ENCODE measurements around the gene SH3PXD2A. TPM values are rescaled to one million over a fixed set of nuclear protein-coding genes. Genes with fewer than 3 reads are reported as not detected.

The SH3PXD2A gene
- total and polyA plus RNA-seq, 9 of the 15 experiments (the other 6 are each of a cell fraction or from before 2014, with no cell fraction given) = 0.41 to 9.3 (median 2.5) TPM

DNA sequence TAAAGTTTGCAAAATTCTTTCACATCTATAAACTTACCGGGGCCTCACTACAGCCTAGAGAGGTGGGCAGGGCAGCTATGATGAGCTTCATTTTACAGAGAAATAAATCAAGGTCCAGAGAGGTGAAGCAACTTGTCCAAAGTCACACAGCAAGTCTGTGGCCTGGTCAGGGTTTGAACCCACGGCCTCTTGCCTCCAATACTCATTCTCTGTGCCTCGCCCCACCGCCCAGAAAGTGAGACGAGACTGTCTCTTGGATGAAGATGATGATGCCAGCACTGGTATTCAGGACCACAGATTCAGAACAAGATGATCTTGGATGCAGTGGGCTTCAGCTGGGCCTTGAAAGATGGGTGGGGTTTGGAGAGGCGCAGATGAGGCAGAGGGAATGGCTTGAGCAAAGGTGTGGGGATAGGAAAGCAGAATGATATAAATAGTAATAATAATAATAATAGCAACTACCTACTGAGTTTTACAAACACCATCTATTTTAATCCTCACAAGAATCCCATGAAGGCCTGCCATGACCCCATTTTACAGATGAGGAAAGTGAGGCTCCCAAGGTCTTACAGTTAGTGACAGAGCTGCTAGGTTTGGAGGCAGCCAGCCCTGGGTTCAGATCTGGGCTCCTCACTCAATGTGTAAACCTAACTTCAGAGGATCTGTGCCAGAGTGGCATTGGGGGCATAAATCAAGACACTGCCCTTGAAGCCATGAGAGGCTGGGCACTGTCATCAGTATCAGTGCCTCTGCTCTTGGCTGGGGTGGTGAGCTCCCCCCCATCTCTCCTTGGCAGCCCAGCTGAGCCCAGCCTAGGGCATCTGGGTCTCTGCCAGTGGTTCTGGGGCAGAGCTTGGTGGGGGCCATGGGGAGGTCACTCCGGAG, 291.9 kb downstream of the SH3PXD2A start:
- H3K27me3 ChIP-seq (ENCODE audit: control insufficient read depth in 2 of 2, insufficient read depth in 2 of 2, low read length in 2 of 2) = peaks cover 0 to 22% of the 10 kb centered on the region in 2 experiments; a peak in 3 of 5 replicates
- intact Hi-C loops (cut with micrococcal nuclease) (loop anchor here (10.0 kb wide), 1 partner anchor 149 kb away; no protein-coding TSS in a partner anchor), in situ Hi-C loops (cut with MboI) (no loop called here)
- ATAC-seq = no peak
- no peak overlapping the region for H3K4me2 ChIP-seq (ENCODE audit: insufficient read depth, low read length)
- no peak overlapping the region; a peak in 1 of 4 replicates for H3K9ac ChIP-seq (ENCODE audit: insufficient read depth in 1 of 2, low read depth in 2 of 2, low read length in 2 of 2)
- ChIA-PET CTCF (ENCODE audit: low intra/inter-chr PET ratio) (no interaction called here), POLR2A (no interaction called here)
- no peaks in the 10 kb centered on the region for H3K36me3 ChIP-seq (ENCODE audit: control insufficient read depth, insufficient read depth, low read length)
- BruUV-seq (replicated peaks) = no TSS peak
- no peaks in the 10 kb centered on the region for H3K9me1 ChIP-seq (ENCODE audit: control insufficient read depth, insufficient read depth, low read length)
- 18% methylated on average over 7 of the region's 7 CpGs for WGBS (ENCODE audit: insufficient coverage, low coverage, missing lambda C conversion rate)
- peaks cover 0 to 10% of the 10 kb centered on the region in 2 experiments; a peak in 1 of 5 replicates for H3K4me1 ChIP-seq (replicated peaks in 1 of 2; ENCODE audit: control insufficient read depth in 2 of 2, insufficient read depth in 2 of 2, low read length in 2 of 2)
- H3K9me3 ChIP-seq (replicated peaks; ENCODE audit: control insufficient read depth, insufficient read depth, low read depth, low read length) = no peaks in the 10 kb centered on the region
- no peak overlapping the region for H2AFZ ChIP-seq (ENCODE audit: low read depth, low read length)
- no peak for FAIRE-seq
- DNase-seq (ENCODE audit: extremely low read depth in 1 of 4, low spot score in 3 of 4) = no peak
- no peaks in the 10 kb centered on the region for H4K20me1 ChIP-seq (replicated peaks; ENCODE audit: control insufficient read depth, insufficient read depth, low read length)
- no peak overlapping the region for H3K27ac ChIP-seq (ENCODE audit: extremely low read depth, low read depth, low read length)
- no peaks in the 10 kb centered on the region for H3K79me2 ChIP-seq (ENCODE audit: control insufficient read depth, insufficient read depth, low read length)
- H3K4me3 ChIP-seq = no peak overlapping the region
- TF ChIP-seq MCM3 (IDR thresholded peaks at IDR 0.05) (no peak), RBM25 (IDR thresholded peaks at IDR 0.05; ENCODE audit: low read depth, low read length, severe bottlenecking) (peak; percentile 75), GABPB1 (CRISPR knock-in tag; IDR thresholded peaks at IDR 0.05) (no peak), GATAD2A (IDR thresholded peaks at IDR 0.05) (no peak), BCOR (IDR thresholded peaks at IDR 0.05) (0 out of 2 replicates have a peak, but pooled peaks have one; percentile 7), ZNF408 (CRISPR knock-in tag; IDR thresholded peaks at IDR 0.05; ENCODE audit: low read depth) (no peak), HNRNPK (IDR thresholded peaks at IDR 0.05; ENCODE audit: low read depth, low read length, poor library complexity, severe bottlenecking) (no peak), EP300 (IDR thresholded peaks at IDR 0.05; ENCODE audit: low read length) (no peak), TCF3 (CRISPR knock-in tag; IDR thresholded peaks at IDR 0.05) (no peak), GABPA (tag; conservative IDR thresholded peaks at IDR 0.05; ENCODE audit: low read depth) (no peak), ZFP30 (CRISPR knock-in tag; IDR thresholded peaks at IDR 0.05; ENCODE audit: borderline replicate concordance) (no peak), CHD1 (IDR thresholded peaks at IDR 0.05; ENCODE audit: low read length) (no peak), KHSRP (IDR thresholded peaks at IDR 0.05) (no peak)
- TF ChIP-seq, protein P1, sequence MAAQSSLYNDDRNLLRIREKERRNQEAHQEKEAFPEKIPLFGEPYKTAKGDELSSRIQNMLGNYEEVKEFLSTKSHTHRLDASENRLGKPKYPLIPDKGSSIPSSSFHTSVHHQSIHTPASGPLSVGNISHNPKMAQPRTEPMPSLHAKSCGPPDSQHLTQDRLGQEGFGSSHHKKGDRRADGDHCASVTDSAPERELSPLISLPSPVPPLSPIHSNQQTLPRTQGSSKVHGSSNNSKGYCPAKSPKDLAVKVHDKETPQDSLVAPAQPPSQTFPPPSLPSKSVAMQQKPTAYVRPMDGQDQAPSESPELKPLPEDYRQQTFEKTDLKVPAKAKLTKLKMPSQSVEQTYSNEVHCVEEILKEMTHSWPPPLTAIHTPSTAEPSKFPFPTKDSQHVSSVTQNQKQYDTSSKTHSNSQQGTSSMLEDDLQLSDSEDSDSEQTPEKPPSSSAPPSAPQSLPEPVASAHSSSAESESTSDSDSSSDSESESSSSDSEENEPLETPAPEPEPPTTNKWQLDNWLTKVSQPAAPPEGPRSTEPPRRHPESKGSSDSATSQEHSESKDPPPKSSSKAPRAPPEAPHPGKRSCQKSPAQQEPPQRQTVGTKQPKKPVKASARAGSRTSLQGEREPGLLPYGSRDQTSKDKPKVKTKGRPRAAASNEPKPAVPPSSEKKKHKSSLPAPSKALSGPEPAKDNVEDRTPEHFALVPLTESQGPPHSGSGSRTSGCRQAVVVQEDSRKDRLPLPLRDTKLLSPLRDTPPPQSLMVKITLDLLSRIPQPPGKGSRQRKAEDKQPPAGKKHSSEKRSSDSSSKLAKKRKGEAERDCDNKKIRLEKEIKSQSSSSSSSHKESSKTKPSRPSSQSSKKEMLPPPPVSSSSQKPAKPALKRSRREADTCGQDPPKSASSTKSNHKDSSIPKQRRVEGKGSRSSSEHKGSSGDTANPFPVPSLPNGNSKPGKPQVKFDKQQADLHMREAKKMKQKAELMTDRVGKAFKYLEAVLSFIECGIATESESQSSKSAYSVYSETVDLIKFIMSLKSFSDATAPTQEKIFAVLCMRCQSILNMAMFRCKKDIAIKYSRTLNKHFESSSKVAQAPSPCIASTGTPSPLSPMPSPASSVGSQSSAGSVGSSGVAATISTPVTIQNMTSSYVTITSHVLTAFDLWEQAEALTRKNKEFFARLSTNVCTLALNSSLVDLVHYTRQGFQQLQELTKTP (IDR thresholded peaks at IDR 0.05; ENCODE audit: low read depth in 1 of 2, partially characterized antibody in 2 of 2) = no peak

All from K562 (cell line).